Cardiac fibroblast (primary cell): Measurements from ENCODE around the gene SEC11A.

Experiments
- DNase-seq, 2 donors: peaks; one replicate each; pipeline versions ENCODE4 v3.0.0 to v3.0.0-alpha.2; 2010; ENCODE audit warnings: low read depth in 2 of 2
- H3K4me3 ChIP-seq, 2 donors: replicated peaks in 1 of 2; 1 replicate in 1 of 2; 2 replicates in 1 of 2; pipeline ENCODE4 v1.5.1; 2011; ENCODE audit warnings: low read depth in 2 of 2, low read length in 2 of 2, mild to moderate bottlenecking in 2 of 2, moderate library complexity in 1 of 2
- CTCF ChIP-seq: IDR thresholded peaks from one replicate; pipeline ENCODE4 v1.5.1; 2011; ENCODE audit warnings: low read depth, mild to moderate bottlenecking, low read length, inconsistent platforms

Gene SEC11A

DNA sequence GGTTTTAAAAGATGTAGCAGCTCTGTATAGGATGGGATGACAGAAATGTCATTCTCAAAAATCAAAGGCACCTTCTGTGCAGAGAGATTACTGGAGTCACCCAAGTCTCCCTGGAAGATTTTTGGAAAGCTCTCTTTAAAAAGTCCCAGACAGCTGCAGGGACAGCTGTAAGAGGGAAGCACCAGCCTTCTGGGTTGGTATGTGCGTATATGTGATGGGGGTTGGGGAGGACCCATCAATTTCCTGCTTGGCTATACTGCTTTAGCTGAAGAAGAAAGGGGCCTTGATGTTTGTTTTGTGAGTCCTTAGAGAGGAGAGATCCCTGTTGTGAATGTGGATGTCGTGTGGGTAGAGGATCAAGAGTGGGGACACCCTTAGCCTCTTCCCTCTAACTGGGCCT, 5.4 kb upstream of the SEC11A start:
- no peak for DNase-seq
- no peak overlapping the region for H3K4me3 ChIP-seq
- TF ChIP-seq CTCF, result no peak

DNA sequence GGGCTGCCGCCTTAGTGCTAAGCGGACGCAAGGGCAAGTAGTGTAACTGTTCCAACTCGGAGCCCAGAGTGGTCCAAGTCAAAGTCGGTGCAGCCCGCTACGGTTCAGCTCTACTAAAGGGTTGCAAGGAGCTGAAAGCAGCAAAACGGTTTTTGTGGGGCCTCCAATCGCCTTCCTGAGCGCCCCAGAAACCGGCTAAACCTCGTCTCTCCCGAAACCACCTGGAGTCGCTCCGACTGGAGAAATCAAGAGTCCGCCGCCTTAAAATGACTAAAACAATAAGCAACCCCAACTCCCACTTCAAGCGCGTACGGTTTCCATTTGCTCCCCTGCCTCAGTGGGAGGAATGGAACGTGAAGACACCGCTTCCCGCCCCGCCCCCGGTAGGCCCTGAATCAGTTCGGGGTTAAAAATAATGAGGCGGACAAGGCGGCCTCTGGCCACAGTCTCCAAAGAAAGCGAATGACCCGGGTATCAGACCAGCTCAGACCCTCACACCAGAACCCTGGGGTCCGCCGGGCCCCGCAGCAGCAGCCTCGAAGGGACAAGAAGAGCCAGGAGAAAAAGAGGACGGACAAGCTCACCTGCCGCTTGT, 401 bp downstream of the SEC11A start:
- peak; percentile 33 to 40 for DNase-seq
- no peak for TF ChIP-seq CTCF
- peak overlapping the region; percentile 82 to 89 for H3K4me3 ChIP-seq

DNA sequence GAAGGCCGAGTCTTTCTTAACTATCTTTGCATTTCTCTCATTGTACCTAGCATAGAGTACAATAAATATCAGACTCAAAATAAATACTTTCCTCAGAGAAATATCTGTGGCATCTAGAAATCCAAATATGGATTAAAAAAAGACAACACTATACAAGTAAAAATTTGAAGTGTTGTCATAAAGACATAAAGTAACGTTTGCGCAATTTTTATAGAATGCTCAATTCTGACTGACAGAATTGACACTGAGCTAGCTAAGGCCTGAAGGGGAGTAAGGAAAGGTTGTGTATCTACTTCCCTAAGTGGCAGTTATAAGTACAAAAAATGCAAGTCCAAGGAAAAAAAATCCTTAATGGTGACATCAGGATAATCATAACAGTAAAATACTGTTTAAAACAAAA, 1.1 kb downstream of the SEC11A start:
- H3K4me3 ChIP-seq, result peak overlapping the region; percentile 82 to 89
- no peak for DNase-seq
- TF ChIP-seq CTCF, result no peak

- peak overlapping the region in 1 of 2 donors; percentile 89 for H3K4me3 ChIP-seq
- TF ChIP-seq CTCF, result no peak
- no peak for DNase-seq
Measured at GRCh38 chr15:84714372-84714771, 1.6 kb downstream of the SEC11A start.

DNA sequence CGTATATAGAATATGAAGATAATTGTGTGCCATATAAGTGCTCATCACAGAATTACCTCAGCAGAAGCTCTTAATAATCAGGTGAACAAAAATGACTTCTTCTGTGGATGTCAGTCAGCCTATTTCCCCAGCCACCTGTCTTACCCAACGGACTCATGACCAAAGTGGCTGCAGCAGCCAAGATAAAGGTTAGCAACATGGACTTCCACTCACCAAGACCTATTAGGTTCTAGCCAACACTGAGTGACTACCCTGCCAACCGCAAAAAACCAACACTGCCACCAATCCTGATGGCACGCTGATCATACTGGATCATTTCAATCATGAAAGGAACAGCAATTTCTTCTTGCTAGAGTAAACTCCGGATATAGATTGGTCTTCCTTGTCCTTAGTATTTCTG, 12.1 kb downstream of the SEC11A start:
- no peak for DNase-seq
- no peak overlapping the region for H3K4me3 ChIP-seq
- no peak for TF ChIP-seq CTCF

GRCh38 chr15:84702961-84703482, 12.9 kb downstream of the SEC11A start:
- peak; percentile 69 to 89 for DNase-seq
- TF ChIP-seq CTCF, result no peak
- no peak overlapping the region for H3K4me3 ChIP-seq

- DNase-seq, result no peak
- no peak overlapping the region for H3K4me3 ChIP-seq
- no peak for TF ChIP-seq CTCF
Measured at GRCh38 chr15:84699538-84700191, 16.3 kb downstream of the SEC11A start.
